ENCODE measurements around the gene LRRC59.

- TF ChIP-seq CTCF (IDR thresholded peaks at IDR 0.05) (no peak), POLR2A (IDR thresholded peaks at IDR 0.05) (no peak)
Measured at GRCh38 chr17:50422738-50423137, 25.4 kb upstream of the LRRC59 start.
